Activated CD8-positive, alpha-beta memory T cell treated with anti-CD3 and anti-CD28 coated beads, Interleukin-2, amount 50 U/mL, for 24 hours (primary cell): ENCODE results near the gene TPCN2.
"Not testable (repeated sequence)": the region's sequence is repeated elsewhere in the genome, so short reads cannot be mapped to it uniquely, and the experiment has no call there.

ENCODE experiments used
- DNase-seq: peaks from one replicate; pipeline ENCODE4 v3.0.0-alpha.2; 2020; ENCODE audit errors: extremely low read depth

TPCN2 gene

GRCh38 chr11:69127884-69128283 is 79.2 kb downstream of the TPCN2 start:
- no peak for DNase-seq

- no peak for DNase-seq
Measured at GRCh38 chr11:69129053-69129452, 80.3 kb downstream of the TPCN2 start.

GRCh38 chr11:69129647-69130046 is 80.9 kb downstream of the TPCN2 start:
- DNase-seq, result no peak

DNA sequence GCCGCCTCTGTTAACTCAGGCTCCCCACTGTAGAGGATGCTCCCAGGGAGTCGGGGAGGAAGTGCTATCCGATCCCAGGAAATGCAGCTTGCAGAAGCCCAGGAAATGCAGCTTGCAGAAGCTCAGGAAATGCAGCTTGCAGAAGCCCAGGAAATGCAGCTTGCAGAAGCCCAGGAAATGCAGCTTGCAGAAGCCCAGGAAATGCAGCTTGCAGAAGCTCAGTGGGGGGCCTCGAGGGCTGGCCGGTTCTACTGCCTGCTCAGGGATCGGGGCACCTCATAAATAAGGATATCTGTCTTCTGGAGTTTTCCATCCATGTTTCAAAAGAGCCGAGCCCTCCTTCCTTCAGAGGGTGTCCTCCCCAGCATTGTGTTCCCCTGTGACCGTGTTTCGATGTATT is 81.9 kb downstream of the TPCN2 start:
- no peak for DNase-seq

DNA sequence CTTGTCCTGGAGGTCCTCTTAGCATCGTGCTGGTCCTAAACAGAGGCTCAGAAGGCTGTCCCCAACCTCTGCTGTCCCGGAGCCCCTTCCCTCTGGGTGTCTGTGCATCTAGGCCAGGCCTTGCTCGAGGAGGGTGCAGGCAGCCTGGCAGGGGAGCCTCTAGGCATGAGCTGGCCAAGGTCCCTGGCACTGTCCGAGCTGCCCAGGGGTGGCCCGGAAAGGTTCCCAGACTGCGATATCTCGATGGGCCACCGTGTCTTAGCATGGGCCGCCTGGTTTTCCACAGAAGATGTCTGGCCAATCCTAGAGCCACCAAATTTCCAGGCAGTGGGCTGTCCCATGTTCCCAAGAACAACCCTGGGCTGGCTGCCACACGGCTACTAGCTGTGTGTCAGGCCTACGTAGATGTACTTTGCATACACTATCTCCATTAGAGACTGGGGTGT is 82.4 kb downstream of the TPCN2 start:
- DNase-seq, result no peak

- no peak for DNase-seq
Measured at GRCh38 chr11:69131644-69132300, 83.0 kb downstream of the TPCN2 start.

GRCh38 chr11:69132301-69132670 is 83.6 kb downstream of the TPCN2 start:
- DNase-seq, result no peak

DNA sequence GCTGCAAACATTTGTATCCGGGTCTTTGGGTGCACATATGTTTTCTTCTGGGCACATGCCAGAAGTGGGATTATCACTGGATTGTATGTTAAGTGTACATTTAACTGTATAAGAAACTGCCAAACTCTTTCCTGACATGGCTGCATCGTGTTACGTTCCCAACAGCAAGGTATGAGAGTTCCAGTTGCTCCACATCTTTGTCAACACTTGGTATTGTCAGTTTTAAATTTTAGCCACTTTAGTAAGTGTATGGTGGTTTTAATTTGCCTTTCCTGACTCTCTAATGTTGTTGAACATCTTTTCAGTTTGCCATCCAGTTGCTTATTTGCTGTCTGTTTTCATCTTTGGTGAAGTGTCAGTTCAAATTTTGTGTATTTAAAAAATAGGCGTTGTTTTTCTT is 84.5 kb downstream of the TPCN2 start:
- DNase-seq, result no peak

DNA sequence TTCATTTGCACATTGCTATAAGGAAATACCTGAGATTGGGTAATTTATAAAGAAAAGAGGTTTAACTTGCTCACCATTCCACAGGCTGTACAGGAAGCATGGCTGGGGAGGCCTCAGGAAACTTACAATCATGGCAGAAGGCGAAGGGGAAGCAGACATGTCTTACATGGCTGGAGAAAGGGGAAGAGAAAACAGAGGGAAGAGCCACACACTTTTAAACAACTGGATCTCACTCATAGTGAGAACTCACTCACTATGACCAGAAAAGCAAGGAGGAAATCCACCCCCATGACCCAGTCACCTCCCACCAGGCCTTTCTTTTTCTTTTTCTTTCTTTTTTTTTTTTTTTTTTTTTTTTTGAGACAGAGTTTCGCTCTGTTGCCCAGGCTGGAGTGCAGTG is 85.5 kb downstream of the TPCN2 start:
- not testable (repeated sequence) for DNase-seq

GRCh38 chr11:69134957-69135356 is 86.2 kb downstream of the TPCN2 start:
- DNase-seq, result no peak

GRCh38 chr11:69135420-69136363 is 87.0 kb downstream of the TPCN2 start:
- no peak for DNase-seq

DNA sequence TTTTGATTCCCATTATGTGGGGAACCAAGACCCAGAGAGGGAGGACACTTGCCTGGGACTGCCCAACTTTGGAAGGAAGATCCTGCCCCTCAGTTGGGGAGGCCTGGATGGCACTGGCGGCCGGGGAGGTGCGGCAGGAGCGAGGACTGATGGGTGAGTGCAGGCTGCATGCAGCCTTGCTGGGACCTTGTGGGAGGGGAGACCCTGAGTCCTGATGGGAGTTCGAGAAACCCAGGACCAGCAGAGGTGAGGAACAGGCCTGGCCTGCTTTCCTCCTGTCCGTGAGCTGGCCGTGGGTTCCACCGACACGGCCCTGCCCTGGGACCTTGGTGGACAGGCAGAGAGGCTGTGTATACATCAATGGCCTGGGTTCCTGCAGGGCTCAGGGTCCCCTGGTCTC is 87.7 kb downstream of the TPCN2 start:
- no peak for DNase-seq

DNA sequence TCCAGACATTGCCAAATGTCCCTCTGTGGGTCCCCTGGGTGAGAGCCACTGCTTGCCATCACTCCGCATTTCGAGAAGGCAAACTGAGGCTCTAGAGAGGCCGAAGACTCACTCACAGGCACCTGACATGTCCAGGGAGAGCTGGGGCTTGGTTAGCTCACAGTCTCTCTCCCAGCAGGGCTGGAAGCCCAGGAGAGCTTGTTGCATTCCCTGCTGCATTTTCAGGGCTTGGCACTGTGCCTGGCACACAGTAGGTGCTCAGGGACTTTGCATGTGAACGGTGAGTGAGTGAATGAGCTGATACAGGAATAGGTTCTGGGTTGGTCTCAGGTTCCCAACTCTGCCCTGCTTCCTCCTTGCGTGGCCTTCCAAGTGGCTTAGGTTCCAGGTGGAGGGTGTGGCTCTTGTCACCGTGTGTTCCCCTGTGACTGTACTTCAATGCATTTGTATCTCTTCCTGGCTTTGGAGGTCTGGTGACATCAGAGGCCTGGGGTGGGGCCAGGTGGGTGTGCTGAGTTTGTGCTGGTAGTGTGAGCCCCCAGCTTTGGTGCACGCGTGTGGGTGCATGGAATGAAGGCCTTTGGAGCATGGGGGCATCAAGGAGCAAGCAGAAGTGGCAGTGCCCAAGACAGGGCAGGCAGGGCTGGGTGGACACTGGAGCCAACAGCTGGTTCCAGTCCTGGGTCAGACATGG is 88.6 kb downstream of the TPCN2 start:
- no peak for DNase-seq

DNA sequence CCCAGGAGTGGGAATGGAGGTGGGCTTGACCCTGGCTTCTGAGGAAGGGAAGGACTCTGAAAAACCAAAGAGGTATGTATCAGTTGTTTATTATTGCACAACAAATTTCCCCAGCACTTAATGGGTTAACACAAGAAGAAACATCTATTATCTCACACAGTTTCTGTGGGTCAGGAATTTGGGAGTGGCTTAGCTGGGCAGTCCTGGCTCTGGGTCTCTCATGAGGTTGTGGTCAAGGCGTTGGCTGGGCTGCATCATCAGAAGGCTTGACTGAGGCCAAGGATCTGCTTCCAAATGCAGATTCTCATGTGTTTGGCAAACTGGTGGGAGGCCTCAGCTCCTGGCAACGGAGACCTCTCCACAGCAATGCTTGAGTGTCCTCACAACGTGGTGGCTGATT is 89.5 kb downstream of the TPCN2 start:
- no peak for DNase-seq

GRCh38 chr11:69140161-69140560 is 91.4 kb downstream of the TPCN2 start:
- DNase-seq, result not testable (repeated sequence)

GRCh38 chr11:69140635-69141034 is 91.9 kb downstream of the TPCN2 start:
- no peak for DNase-seq

DNA sequence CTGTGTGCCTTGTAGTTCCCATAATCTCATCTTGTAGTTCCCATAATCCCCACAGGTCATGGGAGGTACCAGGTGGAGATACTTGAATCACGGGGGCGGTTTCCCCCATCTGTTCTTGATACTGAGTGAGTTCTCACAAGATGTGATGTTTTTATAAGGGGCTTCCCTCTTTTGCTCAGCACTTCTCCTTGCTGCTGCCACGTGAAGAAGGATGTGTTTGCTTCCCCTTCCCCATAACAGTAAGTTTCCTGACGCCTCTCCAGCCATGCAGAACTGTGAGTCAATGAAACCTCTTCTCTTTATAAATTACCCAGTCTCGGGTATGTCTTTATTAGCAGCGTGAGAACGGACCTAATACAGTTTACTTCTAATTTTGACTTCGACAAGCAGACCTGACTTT is 93.0 kb downstream of the TPCN2 start:
- DNase-seq, result no peak

- no peak for DNase-seq
Measured at GRCh38 chr11:69142895-69143294, 94.2 kb downstream of the TPCN2 start.

GRCh38 chr11:69144316-69145049 is 95.8 kb downstream of the TPCN2 start:
- DNase-seq, result no peak

DNA sequence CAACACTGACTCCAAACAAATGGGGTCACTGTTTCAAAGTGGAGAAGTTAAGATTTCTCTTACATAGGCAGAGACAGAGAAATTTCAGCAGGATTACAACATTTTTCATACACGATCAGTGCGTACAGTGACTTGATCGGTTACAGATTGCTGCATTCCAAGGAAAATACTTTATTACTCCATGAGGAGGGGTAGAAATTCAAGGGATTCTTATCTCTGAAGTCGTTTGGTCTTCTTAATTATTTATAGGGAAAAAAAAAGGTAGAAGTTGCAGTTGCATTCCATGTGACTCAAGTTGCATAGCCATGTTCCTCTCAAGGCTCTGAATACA is 96.3 kb downstream of the TPCN2 start:
- no peak for DNase-seq

DNA sequence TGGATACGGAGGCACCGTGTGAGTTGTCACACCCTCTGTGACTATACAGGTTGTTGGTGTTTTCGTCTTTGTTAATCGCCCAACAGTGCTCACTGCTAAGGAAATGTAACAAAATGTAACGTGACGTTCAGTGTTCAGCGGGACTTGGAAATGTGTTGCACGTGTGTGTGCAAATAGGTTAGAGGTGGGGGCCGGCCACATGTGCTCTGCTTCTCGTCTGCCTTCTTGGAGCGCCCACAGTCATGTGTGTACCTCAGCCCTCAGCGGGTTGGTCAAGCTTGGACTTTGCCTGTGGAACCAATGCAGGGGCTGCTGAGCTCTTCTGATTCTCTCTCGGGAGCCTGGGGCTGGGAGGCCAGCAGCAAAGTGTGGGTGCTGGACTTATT is 99.6 kb downstream of the TPCN2 start:
- DNase-seq, result no peak

DNA sequence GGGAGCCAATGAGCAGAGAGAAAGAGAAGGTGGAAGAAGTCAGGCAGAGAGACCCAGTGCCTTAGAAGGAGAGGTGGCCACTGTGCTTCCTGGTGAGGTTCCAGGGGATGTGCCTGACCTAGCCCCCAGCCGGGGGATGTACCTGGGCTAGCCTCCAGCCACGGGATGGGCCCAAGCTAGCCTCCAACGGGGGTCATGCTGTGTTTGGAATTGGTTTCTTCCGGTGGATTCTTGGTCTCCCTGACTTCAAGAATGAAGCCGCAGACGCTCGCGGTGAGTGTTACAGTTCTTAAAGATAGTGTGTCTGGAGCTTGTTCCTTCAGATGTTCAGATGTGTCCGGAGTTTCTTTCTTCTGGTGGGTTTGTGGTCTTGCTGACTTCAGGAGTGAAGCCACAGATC is 100.1 kb downstream of the TPCN2 start:
- DNase-seq, result no peak
